H1 (cell line): Measurements from ENCODE around the gene FNDC1. TPM values are rescaled to one million over a fixed set of nuclear protein-coding genes. Genes with fewer than 3 reads are reported as not detected.

Experiments
- ASH2L ChIP-seq: fragments of 200-600, 300-600 bp; sonication (generic); IDR thresholded peaks from one replicate; pipeline ENCODE4 v1.7.1; 2017; ENCODE audit warnings: low read length
- BACH1 ChIP-seq: IDR thresholded peaks from 2 replicates; pipeline ENCODE4 v1.6.1; 2012; ENCODE audit warnings: low read length, improper control_type of control experiment
- CHD1 ChIP-seq: IDR thresholded peaks from 2 replicates; pipeline ENCODE4 v1.6.1; 2012; ENCODE audit warnings: low read depth, low read length, improper control_type of control experiment
- CHD2 ChIP-seq: IDR thresholded peaks from 2 replicates; pipeline ENCODE4 v1.6.1; 2012; ENCODE audit warnings: low read length, improper control_type of control experiment
- EP300 ChIP-seq, 2 experiments: IDR thresholded peaks; 1 replicate in 1 of 2; 2 replicates in 1 of 2; pipeline ENCODE4 v1.6.1; 2011 to 2012; ENCODE audit warnings: low read depth in 2 of 2, low read length in 2 of 2, mild to moderate bottlenecking in 2 of 2, borderline replicate concordance in 1 of 2, inconsistent platforms in 1 of 2, moderate library complexity in 1 of 2
- FOSL1 ChIP-seq: IDR thresholded peaks from 2 replicates; pipeline ENCODE4 v1.6.1; 2011; ENCODE audit warnings: mild to moderate bottlenecking, low read depth, low read length, moderate library complexity; ENCODE audit not compliant: insufficient read depth
- JUND ChIP-seq: IDR thresholded peaks from 2 replicates; pipeline ENCODE4 v1.6.1; 2011; ENCODE audit warnings: mild to moderate bottlenecking, improper control_type of control experiment, low read length
- KDM4A ChIP-seq: IDR thresholded peaks from one replicate; pipeline ENCODE4 v1.7.1; 2012; ENCODE audit warnings: low read depth, mild to moderate bottlenecking, moderate library complexity, low read length, inconsistent platforms; ENCODE audit not compliant: severe bottlenecking
- PHF8 ChIP-seq: fragments of 200-600 bp; sonication (generic); conservative IDR thresholded peaks from 2 replicates; pipeline ENCODE4 v1.7.1; 2012; ENCODE audit warnings: low read depth, mild to moderate bottlenecking, inconsistent platforms, low read length, moderate library complexity
- POLR2AphosphoS5 ChIP-seq: IDR thresholded peaks from 2 replicates; pipeline ENCODE4 v1.6.1; 2011; ENCODE audit warnings: low read depth, low read length
- SP4 ChIP-seq: IDR thresholded peaks from 2 replicates; pipeline ENCODE4 v1.6.1; 2012; ENCODE audit warnings: low read length, inconsistent platforms
- TCF12 ChIP-seq: IDR thresholded peaks from 2 replicates; pipeline ENCODE4 v1.6.1; 2011; ENCODE audit warnings: low read depth, mild to moderate bottlenecking, low read length
- polyA plus RNA-seq, 7 experiments: library from polyadenylated mRNA; depleted of rRNA in 3 of 7; stranded (reverse) in 5 of 7; unstranded in 2 of 7; fragments of >200 nt in 5 of 7; fragments of 200-250 nt in 2 of 7; gene quantifications; 1 replicate in 5 of 7; 2 replicates in 1 of 7; 4 replicates in 1 of 7; pipeline versions ENCODE4 v1.2.1 to v1.2.3, GENCODE V29; 2011 to 2013; ENCODE audit warnings: missing spikeins in 2 of 7, mixed read lengths in 2 of 7
- total RNA-seq: library from RNA; stranded (reverse); fragmentation: NEBNext Ultra II Directional; extraction: Animal tissue kit (Norgen Biotek cat#: 25700); gene quantifications from 2 replicates; pipeline ENCODE4 v1.2.1, GENCODE V29; 2021
- TF ChIP-seq, protein P1 (sequence below): fragments of 300-600 bp; sonication (generic); IDR thresholded peaks from 2 replicates; pipeline ENCODE4 v1.7.1; 2012; ENCODE audit warnings: low read length, moderate library complexity, mild to moderate bottlenecking, inconsistent platforms; ENCODE audit not compliant: insufficient replicate concordance

The FNDC1 gene
- total and polyA plus RNA-seq, 2 of the 8 experiments (the other 6 are each of a cell fraction or from before 2014, with no cell fraction given), result 0.06 to 0.30 TPM

DNA sequence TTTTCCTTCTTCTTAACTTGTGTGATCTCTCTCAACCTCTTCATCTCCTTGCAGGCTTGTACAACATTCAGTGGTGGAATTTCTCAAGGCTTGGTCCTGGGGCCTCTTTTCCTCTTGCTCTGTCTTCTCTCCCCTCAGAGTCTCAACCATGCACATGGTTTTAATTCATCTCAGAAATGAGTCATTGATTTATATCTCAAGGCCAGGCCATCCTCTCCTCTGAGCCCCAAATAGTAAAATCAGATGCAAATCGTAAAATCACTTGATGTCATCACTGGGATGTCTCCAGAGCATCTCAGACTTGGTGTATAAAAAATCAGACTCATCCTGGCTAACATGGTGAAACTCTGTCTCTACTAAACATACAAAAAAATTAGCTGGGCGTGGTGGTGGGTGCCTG is 85.0 kb downstream of the FNDC1 start (continued):
- TF ChIP-seq, protein P1, sequence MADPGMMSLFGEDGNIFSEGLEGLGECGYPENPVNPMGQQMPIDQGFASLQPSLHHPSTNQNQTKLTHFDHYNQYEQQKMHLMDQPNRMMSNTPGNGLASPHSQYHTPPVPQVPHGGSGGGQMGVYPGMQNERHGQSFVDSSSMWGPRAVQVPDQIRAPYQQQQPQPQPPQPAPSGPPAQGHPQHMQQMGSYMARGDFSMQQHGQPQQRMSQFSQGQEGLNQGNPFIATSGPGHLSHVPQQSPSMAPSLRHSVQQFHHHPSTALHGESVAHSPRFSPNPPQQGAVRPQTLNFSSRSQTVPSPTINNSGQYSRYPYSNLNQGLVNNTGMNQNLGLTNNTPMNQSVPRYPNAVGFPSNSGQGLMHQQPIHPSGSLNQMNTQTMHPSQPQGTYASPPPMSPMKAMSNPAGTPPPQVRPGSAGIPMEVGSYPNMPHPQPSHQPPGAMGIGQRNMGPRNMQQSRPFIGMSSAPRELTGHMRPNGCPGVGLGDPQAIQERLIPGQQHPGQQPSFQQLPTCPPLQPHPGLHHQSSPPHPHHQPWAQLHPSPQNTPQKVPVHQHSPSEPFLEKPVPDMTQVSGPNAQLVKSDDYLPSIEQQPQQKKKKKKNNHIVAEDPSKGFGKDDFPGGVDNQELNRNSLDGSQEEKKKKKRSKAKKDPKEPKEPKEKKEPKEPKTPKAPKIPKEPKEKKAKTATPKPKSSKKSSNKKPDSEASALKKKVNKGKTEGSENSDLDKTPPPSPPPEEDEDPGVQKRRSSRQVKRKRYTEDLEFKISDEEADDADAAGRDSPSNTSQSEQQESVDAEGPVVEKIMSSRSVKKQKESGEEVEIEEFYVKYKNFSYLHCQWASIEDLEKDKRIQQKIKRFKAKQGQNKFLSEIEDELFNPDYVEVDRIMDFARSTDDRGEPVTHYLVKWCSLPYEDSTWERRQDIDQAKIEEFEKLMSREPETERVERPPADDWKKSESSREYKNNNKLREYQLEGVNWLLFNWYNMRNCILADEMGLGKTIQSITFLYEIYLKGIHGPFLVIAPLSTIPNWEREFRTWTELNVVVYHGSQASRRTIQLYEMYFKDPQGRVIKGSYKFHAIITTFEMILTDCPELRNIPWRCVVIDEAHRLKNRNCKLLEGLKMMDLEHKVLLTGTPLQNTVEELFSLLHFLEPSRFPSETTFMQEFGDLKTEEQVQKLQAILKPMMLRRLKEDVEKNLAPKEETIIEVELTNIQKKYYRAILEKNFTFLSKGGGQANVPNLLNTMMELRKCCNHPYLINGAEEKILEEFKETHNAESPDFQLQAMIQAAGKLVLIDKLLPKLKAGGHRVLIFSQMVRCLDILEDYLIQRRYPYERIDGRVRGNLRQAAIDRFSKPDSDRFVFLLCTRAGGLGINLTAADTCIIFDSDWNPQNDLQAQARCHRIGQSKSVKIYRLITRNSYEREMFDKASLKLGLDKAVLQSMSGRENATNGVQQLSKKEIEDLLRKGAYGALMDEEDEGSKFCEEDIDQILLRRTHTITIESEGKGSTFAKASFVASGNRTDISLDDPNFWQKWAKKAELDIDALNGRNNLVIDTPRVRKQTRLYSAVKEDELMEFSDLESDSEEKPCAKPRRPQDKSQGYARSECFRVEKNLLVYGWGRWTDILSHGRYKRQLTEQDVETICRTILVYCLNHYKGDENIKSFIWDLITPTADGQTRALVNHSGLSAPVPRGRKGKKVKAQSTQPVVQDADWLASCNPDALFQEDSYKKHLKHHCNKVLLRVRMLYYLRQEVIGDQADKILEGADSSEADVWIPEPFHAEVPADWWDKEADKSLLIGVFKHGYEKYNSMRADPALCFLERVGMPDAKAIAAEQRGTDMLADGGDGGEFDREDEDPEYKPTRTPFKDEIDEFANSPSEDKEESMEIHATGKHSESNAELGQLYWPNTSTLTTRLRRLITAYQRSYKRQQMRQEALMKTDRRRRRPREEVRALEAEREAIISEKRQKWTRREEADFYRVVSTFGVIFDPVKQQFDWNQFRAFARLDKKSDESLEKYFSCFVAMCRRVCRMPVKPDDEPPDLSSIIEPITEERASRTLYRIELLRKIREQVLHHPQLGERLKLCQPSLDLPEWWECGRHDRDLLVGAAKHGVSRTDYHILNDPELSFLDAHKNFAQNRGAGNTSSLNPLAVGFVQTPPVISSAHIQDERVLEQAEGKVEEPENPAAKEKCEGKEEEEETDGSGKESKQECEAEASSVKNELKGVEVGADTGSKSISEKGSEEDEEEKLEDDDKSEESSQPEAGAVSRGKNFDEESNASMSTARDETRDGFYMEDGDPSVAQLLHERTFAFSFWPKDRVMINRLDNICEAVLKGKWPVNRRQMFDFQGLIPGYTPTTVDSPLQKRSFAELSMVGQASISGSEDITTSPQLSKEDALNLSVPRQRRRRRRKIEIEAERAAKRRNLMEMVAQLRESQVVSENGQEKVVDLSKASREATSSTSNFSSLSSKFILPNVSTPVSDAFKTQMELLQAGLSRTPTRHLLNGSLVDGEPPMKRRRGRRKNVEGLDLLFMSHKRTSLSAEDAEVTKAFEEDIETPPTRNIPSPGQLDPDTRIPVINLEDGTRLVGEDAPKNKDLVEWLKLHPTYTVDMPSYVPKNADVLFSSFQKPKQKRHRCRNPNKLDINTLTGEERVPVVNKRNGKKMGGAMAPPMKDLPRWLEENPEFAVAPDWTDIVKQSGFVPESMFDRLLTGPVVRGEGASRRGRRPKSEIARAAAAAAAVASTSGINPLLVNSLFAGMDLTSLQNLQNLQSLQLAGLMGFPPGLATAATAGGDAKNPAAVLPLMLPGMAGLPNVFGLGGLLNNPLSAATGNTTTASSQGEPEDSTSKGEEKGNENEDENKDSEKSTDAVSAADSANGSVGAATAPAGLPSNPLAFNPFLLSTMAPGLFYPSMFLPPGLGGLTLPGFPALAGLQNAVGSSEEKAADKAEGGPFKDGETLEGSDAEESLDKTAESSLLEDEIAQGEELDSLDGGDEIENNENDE, result no peak
- TF ChIP-seq EP300 (IDR thresholded peaks at IDR 0.05; ENCODE audit: borderline replicate concordance in 1 of 2, low read depth in 2 of 2, low read length in 2 of 2), result no peak
- no peak for TF ChIP-seq TCF12
- no peak for TF ChIP-seq SP4
- TF ChIP-seq JUND, result no peak
- no peak for TF ChIP-seq FOSL1
- TF ChIP-seq BACH1, result no peak
- TF ChIP-seq PHF8, result no peak
- no peak for TF ChIP-seq KDM4A
- TF ChIP-seq POLR2AphosphoS5, result no peak
- no peak for TF ChIP-seq CHD2
- no peak for TF ChIP-seq CHD1
- no peak for TF ChIP-seq ASH2L
